NT2/D1 (cell line): ENCODE results near the gene OGDHL.
"Not testable (repeated sequence)": the region's sequence is repeated elsewhere in the genome, so short reads cannot be mapped to it uniquely, and the experiment has no call there.

Experiments
- DNase-seq: peaks from one replicate; pipeline ENCODE4 v3.0.0-alpha.2; 2011; ENCODE audit warnings: low read depth, low spot score
- H3K27me3 ChIP-seq: 2 replicates; pipeline ENCODE4 v1.6.0; 2011; ENCODE audit warnings: mild to moderate bottlenecking; ENCODE audit not compliant: insufficient read length, insufficient read depth
- H3K36me3 ChIP-seq: 2 replicates; pipeline ENCODE4 v1.6.1; 2011; ENCODE audit warnings: mild to moderate bottlenecking, low read length, mixed read lengths; ENCODE audit not compliant: insufficient read depth, insufficient read length
- H3K4me1 ChIP-seq: 2 replicates; pipeline ENCODE4 v1.5.1; 2011; ENCODE audit not compliant: insufficient read depth, insufficient read length
- H3K4me3 ChIP-seq: 2 replicates; pipeline ENCODE4 v1.5.1; 2011; ENCODE audit warnings: low read depth; ENCODE audit not compliant: insufficient read length
- H3K9ac ChIP-seq: 2 replicates; pipeline ENCODE4 v1.6.0; 2011; ENCODE audit warnings: low read depth; ENCODE audit not compliant: insufficient read length
- H3K9me3 ChIP-seq: 2 replicates; pipeline ENCODE4 v1.5.1; 2011; ENCODE audit warnings: mild to moderate bottlenecking, low read length; ENCODE audit not compliant: insufficient read depth
- SUZ12 ChIP-seq: IDR thresholded peaks from 2 replicates; pipeline ENCODE4 v1.6.1; 2011; ENCODE audit not compliant: insufficient read length, insufficient read depth; ENCODE audit errors: extremely low read depth
- YY1 ChIP-seq: IDR thresholded peaks from 2 replicates; pipeline ENCODE4 v1.6.1; 2011; ENCODE audit not compliant: insufficient read length, insufficient read depth
- ZNF274 ChIP-seq: IDR thresholded peaks from 2 replicates; pipeline ENCODE4 v1.6.1; 2011; ENCODE audit warnings: mild to moderate bottlenecking, low read depth, low read length

Gene OGDHL

GRCh38 chr10:49756641-49757040 lies 5.5 kb downstream of the OGDHL start:
- no peak for TF ChIP-seq SUZ12
- TF ChIP-seq ZNF274: no peak
- TF ChIP-seq YY1: no peak
- no peaks in the 10 kb centered on the region for H3K9me3 ChIP-seq

GRCh38 chr10:49756031-49756430 lies 6.1 kb downstream of the OGDHL start:
- Histone ChIP-seq H3K36me3 (peaks cover 6% of the 10 kb centered on the region), H3K27me3 (no peaks in the 10 kb centered on the region), H3K9ac (no peak overlapping the region), H3K4me3 (no peak overlapping the region), H3K4me1 (peaks cover 2% of the 10 kb centered on the region), H3K9me3 (no peaks in the 10 kb centered on the region)
- DNase-seq: no peak
- TF ChIP-seq ZNF274: no peak
- no peak for TF ChIP-seq SUZ12
- TF ChIP-seq YY1: no peak

More at GRCh38 chr10:49756641-49757040, 5.5 kb downstream of the OGDHL start:
- Histone ChIP-seq H3K9ac (no peak overlapping the region), H3K27me3 (peaks cover 4% of the 10 kb centered on the region), H3K36me3 (peaks cover 6% of the 10 kb centered on the region), H3K4me1 (peaks cover 2% of the 10 kb centered on the region), H3K4me3 (no peak overlapping the region)
- no peak for DNase-seq

GRCh38 chr10:49754951-49755350 lies 7.2 kb downstream of the OGDHL start:
- not testable (repeated sequence) for H3K27me3 ChIP-seq, DNase-seq, H3K4me3 ChIP-seq, H3K4me1 ChIP-seq, H3K9ac ChIP-seq, H3K36me3 ChIP-seq, H3K9me3 ChIP-seq

GRCh38 chr10:49752584-49752983 lies 9.5 kb downstream of the OGDHL start:
- no peaks in the 10 kb centered on the region for H3K27me3 ChIP-seq
- no peaks in the 10 kb centered on the region for H3K9me3 ChIP-seq
- no peak overlapping the region for H3K4me3 ChIP-seq
- no peaks in the 10 kb centered on the region for H3K4me1 ChIP-seq
- H3K36me3 ChIP-seq: peaks cover 6% of the 10 kb centered on the region
- no peak overlapping the region for H3K9ac ChIP-seq
- DNase-seq: no peak
- TF ChIP-seq SUZ12 (no peak), ZNF274 (no peak), YY1 (no peak)

- no peaks in the 10 kb centered on the region for H3K9me3 ChIP-seq
- H3K4me1 ChIP-seq: no peaks in the 10 kb centered on the region
- peaks cover 12% of the 10 kb centered on the region for H3K36me3 ChIP-seq
- H3K4me3 ChIP-seq: no peak overlapping the region
- no peaks in the 10 kb centered on the region for H3K27me3 ChIP-seq
- H3K9ac ChIP-seq: no peak overlapping the region
- no peak for DNase-seq
- no peak for TF ChIP-seq ZNF274
- no peak for TF ChIP-seq YY1
- TF ChIP-seq SUZ12: no peak
Measured at GRCh38 chr10:49751636-49752510, 10.2 kb downstream of the OGDHL start.

- DNase-seq: no peak
- Histone ChIP-seq H3K4me3 (no peak overlapping the region), H3K9ac (no peak overlapping the region), H3K4me1 (no peaks in the 10 kb centered on the region), H3K27me3 (no peaks in the 10 kb centered on the region), H3K36me3 (peaks cover 12% of the 10 kb centered on the region), H3K9me3 (no peaks in the 10 kb centered on the region)
- TF ChIP-seq ZNF274: no peak
- no peak for TF ChIP-seq YY1
- no peak for TF ChIP-seq SUZ12
Measured at GRCh38 chr10:49751216-49751615, 10.9 kb downstream of the OGDHL start.

GRCh38 chr10:49750546-49750945 lies 11.6 kb downstream of the OGDHL start:
- Histone ChIP-seq H3K27me3 (no peaks in the 10 kb centered on the region), H3K4me3 (no peak overlapping the region), H3K9me3 (no peaks in the 10 kb centered on the region), H3K4me1 (no peaks in the 10 kb centered on the region), H3K9ac (no peak overlapping the region), H3K36me3 (peaks cover 14% of the 10 kb centered on the region)
- no peak for DNase-seq
- TF ChIP-seq ZNF274: no peak
- TF ChIP-seq SUZ12: no peak
- no peak for TF ChIP-seq YY1
